OCI-LY1 (cell line): ENCODE data around the gene DIAPH2.

Experiments used
- H2AFZ ChIP-seq: fragments of 200-600 bp; sonication (generic), shearing (Covaris generic); 2 replicates; pipeline ENCODE4 v1.6.0; 2014; ENCODE audit warnings: antibody characterized with exemption, mild to moderate bottlenecking, low read length
- H3F3A ChIP-seq: fragments of 200-600 bp; sonication (generic), shearing (Covaris generic); 2 replicates; pipeline ENCODE4 v1.6.0; 2014; ENCODE audit warnings: mild to moderate bottlenecking, antibody characterized with exemption, low read length, moderate library complexity; ENCODE audit not compliant: insufficient read depth
- H3K27ac ChIP-seq: fragments of 200-600 bp; sonication (generic); 2 replicates; pipeline ENCODE4 v1.5.1; 2014; ENCODE audit warnings: low read length, mixed run types, mild to moderate bottlenecking, low read depth; ENCODE audit not compliant: poor library complexity, severe bottlenecking
- H3K27me3 ChIP-seq: fragments of 200-600 bp; sonication (generic); 2 replicates; pipeline ENCODE4 v1.6.0; 2014; ENCODE audit warnings: antibody characterized with exemption, mild to moderate bottlenecking, low read length, moderate library complexity; ENCODE audit not compliant: insufficient read depth
- H3K36me3 ChIP-seq: fragments of 200-600 bp; sonication (generic); 2 replicates; pipeline ENCODE4 v1.6.1; 2014; ENCODE audit warnings: mild to moderate bottlenecking, antibody characterized with exemption, low read length, moderate library complexity, mixed read lengths; ENCODE audit not compliant: insufficient read depth
- H3K4me1 ChIP-seq: fragments of 200-600 bp; sonication (generic); 2 replicates; pipeline ENCODE4 v1.5.1; 2014; ENCODE audit warnings: mild to moderate bottlenecking, low read length, moderate library complexity; ENCODE audit not compliant: insufficient read depth, severe bottlenecking
- H3K4me2 ChIP-seq: fragments of 200-600 bp; sonication (generic), shearing (Covaris generic); 2 replicates; pipeline ENCODE4 v1.6.1; 2014; ENCODE audit warnings: low read length
- H3K4me3 ChIP-seq: fragments of 200-600 bp; sonication (generic); 2 replicates; pipeline ENCODE4 v1.5.1; 2014; ENCODE audit warnings: low read length, low read depth, mild to moderate bottlenecking, mixed read lengths; ENCODE audit not compliant: poor library complexity, severe bottlenecking
- H3K79me2 ChIP-seq: fragments of 200-600 bp; shearing (Covaris generic); 2 replicates; pipeline ENCODE4 v1.6.1; 2016; ENCODE audit warnings: mixed run types, low read length, mixed read lengths; ENCODE audit not compliant: insufficient read depth
- H3K9ac ChIP-seq: fragments of 200-600 bp; sonication (generic), shearing (Covaris generic); 2 replicates; pipeline ENCODE4 v1.6.1; 2014; ENCODE audit warnings: mild to moderate bottlenecking, low read length, mixed read lengths
- H3K9me2 ChIP-seq: fragments of 200-600 bp; sonication (generic), shearing (Covaris generic); 2 replicates; pipeline ENCODE4 v1.6.1; 2014; ENCODE audit warnings: low read depth, mild to moderate bottlenecking, low read length, mixed read lengths
- H3K9me3 ChIP-seq: fragments of 200-600 bp; shearing (Covaris generic); 2 replicates; pipeline ENCODE4 v1.6.1; 2014; ENCODE audit warnings: low read length, mixed read lengths
- H4K20me1 ChIP-seq: fragments of 200-600 bp; sonication (generic), shearing (Covaris generic); 2 replicates; pipeline ENCODE4 v1.6.0; 2016; ENCODE audit warnings: mild to moderate bottlenecking, low read length; ENCODE audit not compliant: insufficient read depth
- CTCF ChIP-seq: fragments of 200-600 bp; sonication (generic), shearing (Covaris generic); IDR thresholded peaks from 2 replicates; pipeline ENCODE4 v1.5.1; 2017; ENCODE audit warnings: mild to moderate bottlenecking, antibody characterized with exemption, low read length, moderate library complexity, mixed read lengths
- EZH2 ChIP-seq: fragments of 200-600 bp; sonication (generic), shearing (Covaris generic); IDR thresholded peaks from 2 replicates; pipeline ENCODE4 v1.8.0; 2017; ENCODE audit warnings: borderline replicate concordance, mixed run types, mild to moderate bottlenecking, antibody characterized with exemption, low read length, moderate library complexity, mixed read lengths

DIAPH2 gene

GRCh38 chrX:97326456-97326855, 641.8 kb downstream of the DIAPH2 start:
- Histone ChIP-seq H3K36me3 (no peaks in the 10 kb centered on the region), H3K9me3 (no peaks in the 10 kb centered on the region), H3K4me1 (peaks cover 11% of the 10 kb centered on the region), H3K79me2 (no peaks in the 10 kb centered on the region), H4K20me1 (no peaks in the 10 kb centered on the region), H3K27ac (peak overlapping the region; percentile 21), H3F3A (no peaks in the 10 kb centered on the region), H3K4me3 (no peak overlapping the region), H3K4me2 (peak overlapping the region; percentile 26; the same call in 1 of the 2 replicates), H2AFZ (no peak overlapping the region), H3K9ac (no peak overlapping the region), H3K27me3 (no peaks in the 10 kb centered on the region), H3K9me2 (no peaks in the 10 kb centered on the region)
- TF ChIP-seq EZH2 (no peak), CTCF (no peak)

GRCh38 chrX:97328853-97329390, 644.3 kb downstream of the DIAPH2 start:
- no peaks in the 10 kb centered on the region for H3K79me2 ChIP-seq
- no peak overlapping the region for H2AFZ ChIP-seq
- H3K27ac ChIP-seq = no peak overlapping the region
- no peaks in the 10 kb centered on the region for H3K9me3 ChIP-seq
- H3K4me2 ChIP-seq = no peak overlapping the region
- H3K9me2 ChIP-seq = no peaks in the 10 kb centered on the region
- H3K36me3 ChIP-seq = no peaks in the 10 kb centered on the region
- H3K27me3 ChIP-seq = no peaks in the 10 kb centered on the region
- H3K9ac ChIP-seq = no peak overlapping the region
- no peak overlapping the region for H3K4me3 ChIP-seq
- peaks cover 11% of the 10 kb centered on the region for H3K4me1 ChIP-seq
- no peaks in the 10 kb centered on the region for H3F3A ChIP-seq
- no peaks in the 10 kb centered on the region for H4K20me1 ChIP-seq
- TF ChIP-seq CTCF (no peak), EZH2 (no peak)

GRCh38 chrX:97330151-97330550, 645.5 kb downstream of the DIAPH2 start:
- Histone ChIP-seq H4K20me1 (no peaks in the 10 kb centered on the region), H3K36me3 (no peaks in the 10 kb centered on the region), H3K9me3 (no peaks in the 10 kb centered on the region), H3K79me2 (no peaks in the 10 kb centered on the region), H3K9me2 (no peaks in the 10 kb centered on the region), H3F3A (no peaks in the 10 kb centered on the region), H3K27me3 (no peaks in the 10 kb centered on the region), H2AFZ (no peak overlapping the region), H3K4me1 (peaks cover 19% of the 10 kb centered on the region), H3K4me3 (no peak overlapping the region), H3K27ac (no peak overlapping the region), H3K9ac (no peak overlapping the region), H3K4me2 (no peak overlapping the region)
- TF ChIP-seq CTCF (no peak), EZH2 (no peak)
